Measurements from ENCODE around the gene PPT1. TPM values are rescaled to one million over a fixed set of nuclear protein-coding genes. Genes with fewer than 3 reads are reported as not detected.

PPT1 gene
- total RNA-seq, 1 donor from 2014 or later = 67.3 TPM

DNA sequence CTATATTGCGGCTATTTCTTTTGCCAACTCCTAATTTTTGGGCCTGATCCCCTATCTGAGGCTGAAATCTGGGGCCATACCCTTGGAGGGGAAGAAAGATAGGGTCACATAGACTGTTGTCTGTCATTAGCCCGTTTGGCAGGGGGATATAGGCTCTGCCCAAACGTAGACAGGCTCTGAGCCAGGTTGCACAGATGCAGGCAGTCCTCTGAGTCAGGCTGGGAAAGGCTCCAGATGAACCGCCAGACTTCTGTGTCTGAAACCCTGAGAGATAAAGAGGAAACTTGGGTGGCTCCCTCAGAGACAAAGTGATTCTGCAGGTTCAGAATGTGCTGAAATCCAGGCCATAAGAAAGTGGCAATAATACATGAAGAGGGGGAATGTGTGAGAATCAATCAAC, 60.5 kb downstream of the PPT1 start:
- H3K4me3 Mint-ChIP-seq (ENCODE audit: low read depth) = no peak overlapping the region
- no peak overlapping the region for H3K27ac Mint-ChIP-seq
- no peaks in the 10 kb centered on the region for H3K36me3 Mint-ChIP-seq (ENCODE audit: insufficient read depth)
- TF ChIP-seq, protein P1, sequence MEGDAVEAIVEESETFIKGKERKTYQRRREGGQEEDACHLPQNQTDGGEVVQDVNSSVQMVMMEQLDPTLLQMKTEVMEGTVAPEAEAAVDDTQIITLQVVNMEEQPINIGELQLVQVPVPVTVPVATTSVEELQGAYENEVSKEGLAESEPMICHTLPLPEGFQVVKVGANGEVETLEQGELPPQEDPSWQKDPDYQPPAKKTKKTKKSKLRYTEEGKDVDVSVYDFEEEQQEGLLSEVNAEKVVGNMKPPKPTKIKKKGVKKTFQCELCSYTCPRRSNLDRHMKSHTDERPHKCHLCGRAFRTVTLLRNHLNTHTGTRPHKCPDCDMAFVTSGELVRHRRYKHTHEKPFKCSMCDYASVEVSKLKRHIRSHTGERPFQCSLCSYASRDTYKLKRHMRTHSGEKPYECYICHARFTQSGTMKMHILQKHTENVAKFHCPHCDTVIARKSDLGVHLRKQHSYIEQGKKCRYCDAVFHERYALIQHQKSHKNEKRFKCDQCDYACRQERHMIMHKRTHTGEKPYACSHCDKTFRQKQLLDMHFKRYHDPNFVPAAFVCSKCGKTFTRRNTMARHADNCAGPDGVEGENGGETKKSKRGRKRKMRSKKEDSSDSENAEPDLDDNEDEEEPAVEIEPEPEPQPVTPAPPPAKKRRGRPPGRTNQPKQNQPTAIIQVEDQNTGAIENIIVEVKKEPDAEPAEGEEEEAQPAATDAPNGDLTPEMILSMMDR (IDR thresholded peaks at IDR 0.05; ENCODE audit: unreplicated experiment) = no peak
- H3K27me3 Mint-ChIP-seq = no peaks in the 10 kb centered on the region
- DNase-seq (ENCODE audit: low spot score, unreplicated experiment) = no peak
- H3K4me1 Mint-ChIP-seq (ENCODE audit: low read depth) = peaks cover 14% of the 10 kb centered on the region
- H3K9me3 Mint-ChIP-seq (ENCODE audit: low read depth) = no peaks in the 10 kb centered on the region

DNA sequence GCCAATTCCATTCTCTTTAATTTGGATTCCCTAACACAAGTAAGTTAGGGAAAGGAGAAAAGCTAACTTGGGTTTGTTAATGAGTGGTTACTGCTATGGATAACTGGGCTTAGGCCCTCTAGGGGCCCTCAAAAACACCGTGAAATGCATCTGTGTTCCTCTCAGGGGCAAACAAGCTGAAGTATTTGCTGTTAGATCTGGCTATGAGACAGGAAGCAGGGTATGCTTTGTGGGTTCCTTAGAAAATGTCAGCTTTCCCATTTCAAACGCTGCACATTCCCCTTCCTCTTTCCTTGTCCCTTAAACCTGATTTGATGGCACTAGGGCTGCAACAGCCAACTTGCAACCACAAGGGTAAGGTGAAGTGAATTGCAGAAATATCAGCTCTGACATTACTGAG, 62.2 kb downstream of the PPT1 start:
- Mint-ChIP-seq H3K27me3 (no peaks in the 10 kb centered on the region), H3K4me3 (ENCODE audit: low read depth) (no peak overlapping the region), H3K27ac (no peak overlapping the region), H3K9me3 (ENCODE audit: low read depth) (no peaks in the 10 kb centered on the region), H3K36me3 (ENCODE audit: insufficient read depth) (no peaks in the 10 kb centered on the region), H3K4me1 (ENCODE audit: low read depth) (peaks cover 10% of the 10 kb centered on the region)
- DNase-seq (ENCODE audit: low spot score, unreplicated experiment) = no peak
- TF ChIP-seq, protein P1 (IDR thresholded peaks at IDR 0.05; ENCODE audit: unreplicated experiment) = no peak

DNA sequence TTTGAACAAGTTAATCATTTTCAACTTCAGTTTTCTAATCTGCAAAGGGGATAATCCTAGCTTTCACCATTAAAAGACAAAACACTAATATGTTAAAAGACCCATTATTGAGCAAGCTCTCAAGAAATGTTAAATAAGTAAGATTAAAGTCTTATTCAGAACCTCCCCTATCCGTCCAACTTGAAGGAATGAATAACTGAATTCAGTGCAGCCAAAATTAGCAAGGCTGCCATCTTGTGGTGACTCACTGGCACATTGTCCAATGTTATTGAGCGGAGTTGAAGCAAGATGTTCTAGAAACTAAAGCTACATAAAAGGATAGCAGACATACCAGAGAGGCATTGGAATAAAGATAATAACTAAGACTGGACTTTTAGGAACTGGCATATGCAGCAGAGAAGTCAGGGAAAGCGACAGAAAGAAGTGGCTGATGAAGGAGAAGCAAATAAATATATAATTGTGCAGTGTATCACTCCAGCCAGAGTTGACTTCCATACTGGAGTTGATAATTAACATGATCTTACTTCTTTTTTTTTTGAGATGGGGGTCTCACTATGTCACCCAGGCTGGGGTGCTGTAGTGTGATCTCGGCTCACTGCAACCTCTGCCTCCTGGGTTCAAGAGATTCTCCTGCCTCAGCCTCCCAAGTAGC, 64.7 kb downstream of the PPT1 start:
- H3K9me3 Mint-ChIP-seq (ENCODE audit: low read depth) = no peaks in the 10 kb centered on the region
- no peak overlapping the region for H3K27ac Mint-ChIP-seq
- H3K36me3 Mint-ChIP-seq (ENCODE audit: insufficient read depth) = no peaks in the 10 kb centered on the region
- DNase-seq (ENCODE audit: low spot score, unreplicated experiment) = no peak
- H3K4me1 Mint-ChIP-seq (ENCODE audit: low read depth) = peaks cover 1% of the 10 kb centered on the region
- H3K4me3 Mint-ChIP-seq (ENCODE audit: low read depth) = no peak overlapping the region
- TF ChIP-seq, protein P1 (IDR thresholded peaks at IDR 0.05; ENCODE audit: unreplicated experiment) = peak; percentile 74
- H3K27me3 Mint-ChIP-seq = peaks cover 9% of the 10 kb centered on the region

DNA sequence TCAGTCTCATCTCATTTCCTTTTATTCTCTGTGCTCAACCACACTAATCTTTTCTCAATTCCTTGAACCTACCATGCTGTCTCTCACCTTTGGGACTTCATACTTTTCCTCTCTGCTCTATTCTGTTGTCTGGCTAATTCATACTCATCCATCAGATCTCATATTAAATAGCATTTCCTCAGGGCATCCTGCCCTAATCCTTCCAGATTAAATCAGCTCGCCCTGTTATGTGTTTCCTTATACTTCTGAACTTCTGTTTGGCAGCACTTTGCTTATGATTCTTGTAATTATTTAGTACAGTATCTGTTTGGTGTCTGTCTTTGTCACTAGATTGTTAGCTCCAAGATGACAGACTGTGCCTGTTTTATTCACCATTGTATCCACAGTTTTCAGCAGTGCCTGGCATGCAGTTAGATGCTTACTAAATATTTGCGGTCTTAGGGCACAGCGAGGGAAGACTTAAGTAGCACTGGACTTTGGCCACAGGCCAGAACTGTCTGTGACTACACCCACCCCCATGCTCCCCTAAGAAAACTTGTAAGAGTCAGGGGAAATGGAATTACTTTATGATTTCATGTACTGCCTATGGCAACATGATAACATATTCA, 66.4 kb downstream of the PPT1 start:
- no peaks in the 10 kb centered on the region for H3K36me3 Mint-ChIP-seq (ENCODE audit: insufficient read depth)
- no peak overlapping the region for H3K4me3 Mint-ChIP-seq (ENCODE audit: low read depth)
- TF ChIP-seq, protein P1 (IDR thresholded peaks at IDR 0.05; ENCODE audit: unreplicated experiment) = no peak
- peaks cover 3% of the 10 kb centered on the region for H3K9me3 Mint-ChIP-seq (ENCODE audit: low read depth)
- H3K27ac Mint-ChIP-seq = no peak overlapping the region
- peaks cover 1% of the 10 kb centered on the region for H3K4me1 Mint-ChIP-seq (ENCODE audit: low read depth)
- peaks cover 9% of the 10 kb centered on the region for H3K27me3 Mint-ChIP-seq
- DNase-seq (ENCODE audit: low spot score, unreplicated experiment) = no peak

DNA sequence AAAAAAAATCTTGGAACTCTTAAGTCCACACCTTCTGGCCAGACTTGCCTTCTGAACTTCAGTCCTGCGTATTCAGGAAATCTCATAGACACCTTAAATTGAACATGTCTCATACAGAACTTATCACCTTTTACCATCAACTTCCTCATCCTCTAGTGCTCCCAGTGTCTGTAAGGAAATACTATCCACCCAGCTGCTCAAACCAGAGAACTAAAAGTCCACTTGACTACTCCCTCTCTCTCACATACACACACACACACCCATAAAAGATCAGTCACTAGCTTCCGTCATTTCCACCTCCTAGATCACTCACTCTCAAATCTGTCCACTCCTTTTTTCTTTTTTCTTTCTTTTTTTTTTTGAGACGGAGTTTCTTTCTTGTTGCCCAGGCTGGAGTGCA, 67.4 kb downstream of the PPT1 start:
- peaks cover 3% of the 10 kb centered on the region for H3K9me3 Mint-ChIP-seq (ENCODE audit: low read depth)
- peaks cover 1% of the 10 kb centered on the region for H3K4me1 Mint-ChIP-seq (ENCODE audit: low read depth)
- no peak overlapping the region for H3K4me3 Mint-ChIP-seq (ENCODE audit: low read depth)
- no peak overlapping the region for H3K27ac Mint-ChIP-seq
- DNase-seq (ENCODE audit: low spot score, unreplicated experiment) = no peak
- peaks cover 9% of the 10 kb centered on the region for H3K27me3 Mint-ChIP-seq
- H3K36me3 Mint-ChIP-seq (ENCODE audit: insufficient read depth) = no peaks in the 10 kb centered on the region
- TF ChIP-seq, protein P1 (IDR thresholded peaks at IDR 0.05; ENCODE audit: unreplicated experiment) = no peak
